K562 (cell line): ENCODE results near the gene HNMT. TPM values are rescaled to one million over a fixed set of nuclear protein-coding genes. Genes with fewer than 3 reads are reported as not detected.

Experiments
- ATAC-seq: fragments of 200-7000 bp; cut with Tn5 transposase; 3 replicates; pipeline ENCODE4 v1.9.1; 2020; ENCODE audit warnings: moderate library complexity
- BruUV-seq: library from RNA; stranded (reverse); fragments of 400-500 nt; replicated peaks from 2 replicates; lab custom pipeline; 2021; lab: Mats Ljungman, UMichigan
- CTCF ChIA-PET: fragments of 300-600 bp; formaldehyde crosslinking; extraction: SDS; loops from one replicate; lab custom pipeline; 2021; ENCODE audit warnings: low intra/inter-chr PET ratio; lab: Yijun Ruan, JAX
- POLR2A ChIA-PET: fragments of 300-600, 350-650 bp; sonication (Branson Sonifier 250); formaldehyde crosslinking; extraction: SDS; loops from one replicate; lab custom pipeline; 2021; ENCODE audit warnings: antibody characterized with exemption, inconsistent platforms; lab: Yijun Ruan, JAX
- DNase-seq, 4 experiments: peaks; one replicate each; pipeline versions ENCODE4 v3.0.0 to v3.0.0-alpha.2; 2011 to 2018; ENCODE audit warnings: low spot score in 3 of 4, mixed read lengths in 3 of 4; ENCODE audit errors: extremely low read depth in 1 of 4
- FAIRE-seq: peaks from 2 replicates; lab custom pipeline; 2011; peaks lifted over from hg19 to GRCh38; lab: Jason Lieb, UNC
- H2AFZ ChIP-seq: 2 replicates; pipeline ENCODE4 v1.6.0; 2011; ENCODE audit warnings: low read depth, low read length, control low read depth, inconsistent platforms
- H3K27ac ChIP-seq: fragments of 200-600 bp; 3 replicates; pipeline ENCODE4 v1.8.0; 2011; ENCODE audit warnings: low read depth, mild to moderate bottlenecking, control low read depth, inconsistent platforms, low read length, moderate library complexity, mixed read lengths; ENCODE audit errors: extremely low read depth
- H3K27me3 ChIP-seq, 2 experiments: fragments of 300-600 bp in 1 of 2; 2 replicates in 1 of 2; 3 replicates in 1 of 2; pipeline versions ENCODE4 v1.6.0 to v1.8.0; 2011; ENCODE audit warnings: inconsistent platforms in 2 of 2, low read length in 2 of 2, mild to moderate bottlenecking in 1 of 2, mixed read lengths in 1 of 2, moderate library complexity in 1 of 2; ENCODE audit not compliant: control insufficient read depth in 2 of 2, insufficient read depth in 2 of 2
- H3K36me3 ChIP-seq: fragments of 300-600 bp; 3 replicates; pipeline ENCODE4 v1.8.0; 2011; ENCODE audit warnings: mild to moderate bottlenecking, low read length, inconsistent platforms; ENCODE audit not compliant: control insufficient read depth, insufficient read depth
- H3K4me1 ChIP-seq, 2 experiments: fragments of 200-600 bp in 1 of 2; replicated peaks in 1 of 2; 2 replicates in 1 of 2; 3 replicates in 1 of 2; pipeline versions ENCODE4 v1.5.1 to v1.8.0; 2011; ENCODE audit warnings: inconsistent platforms in 2 of 2, low read length in 2 of 2, mild to moderate bottlenecking in 1 of 2, mixed read lengths in 1 of 2, moderate library complexity in 1 of 2; ENCODE audit not compliant: control insufficient read depth in 2 of 2, insufficient read depth in 2 of 2
- H3K4me2 ChIP-seq: 2 replicates; pipeline ENCODE4 v1.6.1; 2011; ENCODE audit warnings: low read length, control low read depth, inconsistent platforms, mixed read lengths; ENCODE audit not compliant: insufficient read depth
- H3K4me3 ChIP-seq: fragments of 200-600 bp; sonication (generic), shearing (Covaris generic); 2 replicates; pipeline ENCODE4 v1.5.1; 2016; ENCODE audit warnings: control low read depth, inconsistent platforms
- H3K79me2 ChIP-seq: fragments of 200-600 bp; 3 replicates; pipeline ENCODE4 v1.8.0; 2011; ENCODE audit warnings: low read length, inconsistent platforms; ENCODE audit not compliant: control insufficient read depth, insufficient read depth
- H3K9ac ChIP-seq, 2 experiments: 2 replicates each; pipeline versions ENCODE4 v1.6.0 to v1.6.1; 2011; ENCODE audit warnings: low read depth in 2 of 2, low read length in 2 of 2, control low read depth in 1 of 2, inconsistent platforms in 1 of 2, mild to moderate bottlenecking in 1 of 2, mixed read lengths in 1 of 2; ENCODE audit not compliant: insufficient read depth in 1 of 2
- H3K9me1 ChIP-seq: one replicate; pipeline ENCODE4 v1.6.0; 2011; ENCODE audit warnings: inconsistent platforms, mild to moderate bottlenecking, low read length, moderate library complexity; ENCODE audit not compliant: control insufficient read depth, insufficient read depth
- H3K9me3 ChIP-seq: replicated peaks from 2 replicates; pipeline ENCODE4 v1.5.1; 2011; ENCODE audit warnings: low read depth, low read length, inconsistent platforms; ENCODE audit not compliant: control insufficient read depth, insufficient read depth
- H4K20me1 ChIP-seq: replicated peaks from 2 replicates; pipeline ENCODE4 v1.6.1; 2011; ENCODE audit warnings: low read length, inconsistent platforms, mixed read lengths; ENCODE audit not compliant: control insufficient read depth, insufficient read depth
- CBX3 ChIP-seq, 2 experiments: IDR thresholded peaks; 1 replicate in 1 of 2; 2 replicates in 1 of 2; pipeline ENCODE4 v1.6.1; 2012; ENCODE audit warnings: inconsistent platforms in 2 of 2, low read length in 2 of 2, borderline replicate concordance in 1 of 2, control low read depth in 1 of 2
- CTBP1 ChIP-seq: fragments of 450-650 bp; IDR thresholded peaks from 2 replicates; pipeline ENCODE4 v1.6.1; 2016; ENCODE audit warnings: borderline replicate concordance
- KLF6 ChIP-seq: fragments of 250-450 bp; sonication (Bioruptor Pico); IDR thresholded peaks from 2 replicates; pipeline ENCODE4 v1.4.0; 2020; ENCODE audit warnings: mild to moderate bottlenecking, moderate library complexity, borderline replicate concordance
- SMAD4 ChIP-seq: fragments of 250-450 bp; sonication (Bioruptor Pico); conservative IDR thresholded peaks from 2 replicates; pipeline ENCODE4 v1.8.0; 2021; ENCODE audit warnings: inconsistent platforms, mild to moderate bottlenecking, moderate library complexity
- TFAM ChIP-seq: fragments of 250-450 bp; sonication (Bioruptor Pico); conservative IDR thresholded peaks from 2 replicates; pipeline ENCODE4 v1.5.0; 2021; ENCODE audit warnings: mild to moderate bottlenecking, moderate library complexity
- ZBTB17 ChIP-seq: fragments of 450-650 bp; formaldehyde crosslinking; IDR thresholded peaks from 2 replicates; pipeline ENCODE4 v1.4.0; 2020; ENCODE audit warnings: mild to moderate bottlenecking
- ZNF165 ChIP-seq: fragments of 250-450 bp; sonication (Bioruptor Pico); IDR thresholded peaks from 2 replicates; pipeline ENCODE4 v1.4.0; 2020; ENCODE audit warnings: borderline replicate concordance
- ZNF551 ChIP-seq: fragments of 250-450 bp; sonication (Bioruptor Pico); IDR thresholded peaks from 2 replicates; pipeline ENCODE4 v1.5.0; 2021; ENCODE audit warnings: mild to moderate bottlenecking, moderate library complexity
- WGBS: fragments of 100-300 bp; shearing (Covaris generic); methylation state at CpG from one replicate; pipeline ENCODE4 v1.1.6; 2016; ENCODE audit warnings: low coverage, mixed read lengths; ENCODE audit not compliant: insufficient coverage; ENCODE audit errors: missing lambda C conversion rate; 5-methylcytosine and 5-hydroxymethylcytosine counted together
- in situ Hi-C: fragments of 300-500 bp; cut with MboI; formaldehyde crosslinking; loops from 4 replicates; pipeline ENCODE4 v1.15.0; 2018; ENCODE audit warnings: inconsistent platforms, mixed read lengths
- intact Hi-C: fragments of 100-400 bp; cut with micrococcal nuclease; formaldehyde crosslinking; loops from 2 replicates; pipeline ENCODE4 v1.14.2; 2022
- polyA plus RNA-seq, 8 experiments: library from polyadenylated mRNA; depleted of rRNA in 4 of 8; stranded (reverse) in 5 of 8; unstranded in 3 of 8; fragments of >200 nt; fragmentation: Nextera tagmentation in 2 of 8; fragmentation: Illumina TruSeq in 1 of 8; extraction: Ambion mirVana in 2 of 8; extraction: Trizol in 1 of 8; gene quantifications; 2 replicates each; pipeline versions ENCODE4 v1.2.1 to v1.2.3, GENCODE V29; 2011 to 2014; ENCODE audit warnings: inconsistent platforms in 1 of 8, missing spikeins in 1 of 8
- total RNA-seq, 7 experiments: library from RNA; depleted of rRNA in 6 of 7; stranded (reverse); fragments of >200 nt in 6 of 7; fragmentation: Illumina TruSeq in 2 of 7; extraction: Trizol in 2 of 7; gene quantifications; 2 replicates each; pipeline versions ENCODE4 v1.2.1 to v1.2.3, GENCODE V29; 2011 to 2021; ENCODE audit warnings: low replicate concordance in 1 of 7
- TF ChIP-seq, protein P1 (sequence below): sonication (generic); formaldehyde crosslinking; IDR thresholded peaks from 2 replicates; pipeline ENCODE4 v1.8.1; 2022; ENCODE audit warnings: missing genetic modification reagents
- TF ChIP-seq, protein P2 (sequence below), 2 experiments: fragments of 450-650 bp in 1 of 2; sonication (generic) in 1 of 2; formaldehyde crosslinking in 1 of 2; IDR thresholded peaks; 2 replicates each; pipeline versions ENCODE4 v1.7.1 to v1.9.0; 2016 to 2022; ENCODE audit warnings: inconsistent platforms in 1 of 2, mild to moderate bottlenecking in 1 of 2, missing genetic modification reagents in 1 of 2

The HNMT gene
- total and polyA plus RNA-seq, 9 of the 15 experiments (the other 6 are each of a cell fraction or from before 2014, with no cell fraction given), result 3.1 to 10.9 (median 5.3) TPM

DNA sequence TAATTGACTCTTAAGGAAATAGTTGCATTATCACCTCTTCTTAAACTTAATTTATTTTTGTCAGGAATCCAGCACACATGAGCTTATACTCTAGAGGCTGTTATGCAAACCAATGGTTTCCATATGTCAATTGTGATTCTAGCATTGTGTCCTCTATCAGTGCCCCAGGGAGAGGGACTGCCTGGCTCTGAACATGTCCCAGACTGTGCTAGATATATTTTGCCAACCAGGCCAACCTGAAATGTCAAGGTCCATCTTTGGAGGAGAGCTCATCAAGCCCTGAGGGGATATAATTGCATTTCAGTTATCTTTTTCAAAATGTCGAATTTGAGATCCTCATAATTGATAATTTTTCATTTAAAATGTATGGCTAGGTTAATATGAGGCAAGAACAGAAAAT is 34.2 kb downstream of the HNMT start:
- Histone ChIP-seq H2AFZ (no peak overlapping the region), H3K9ac (no peak overlapping the region), H3K9me3 (no peaks in the 10 kb centered on the region), H3K79me2 (no peaks in the 10 kb centered on the region), H3K36me3 (no peaks in the 10 kb centered on the region), H4K20me1 (no peaks in the 10 kb centered on the region), H3K9me1 (no peaks in the 10 kb centered on the region), H3K27ac (no peak overlapping the region), H3K4me1 (no peaks in the 10 kb centered on the region), H3K4me2 (no peak overlapping the region), H3K4me3 (no peak overlapping the region), H3K27me3 (no peaks in the 10 kb centered on the region)
- no peak for TF ChIP-seq CTBP1
- TF ChIP-seq ZNF551 (CRISPR knock-in tag), result no peak
- TF ChIP-seq, protein P1, sequence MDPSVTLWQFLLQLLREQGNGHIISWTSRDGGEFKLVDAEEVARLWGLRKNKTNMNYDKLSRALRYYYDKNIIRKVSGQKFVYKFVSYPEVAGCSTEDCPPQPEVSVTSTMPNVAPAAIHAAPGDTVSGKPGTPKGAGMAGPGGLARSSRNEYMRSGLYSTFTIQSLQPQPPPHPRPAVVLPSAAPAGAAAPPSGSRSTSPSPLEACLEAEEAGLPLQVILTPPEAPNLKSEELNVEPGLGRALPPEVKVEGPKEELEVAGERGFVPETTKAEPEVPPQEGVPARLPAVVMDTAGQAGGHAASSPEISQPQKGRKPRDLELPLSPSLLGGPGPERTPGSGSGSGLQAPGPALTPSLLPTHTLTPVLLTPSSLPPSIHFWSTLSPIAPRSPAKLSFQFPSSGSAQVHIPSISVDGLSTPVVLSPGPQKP (CRISPR knock-in tag), result no peak
- TF ChIP-seq, protein P2, sequence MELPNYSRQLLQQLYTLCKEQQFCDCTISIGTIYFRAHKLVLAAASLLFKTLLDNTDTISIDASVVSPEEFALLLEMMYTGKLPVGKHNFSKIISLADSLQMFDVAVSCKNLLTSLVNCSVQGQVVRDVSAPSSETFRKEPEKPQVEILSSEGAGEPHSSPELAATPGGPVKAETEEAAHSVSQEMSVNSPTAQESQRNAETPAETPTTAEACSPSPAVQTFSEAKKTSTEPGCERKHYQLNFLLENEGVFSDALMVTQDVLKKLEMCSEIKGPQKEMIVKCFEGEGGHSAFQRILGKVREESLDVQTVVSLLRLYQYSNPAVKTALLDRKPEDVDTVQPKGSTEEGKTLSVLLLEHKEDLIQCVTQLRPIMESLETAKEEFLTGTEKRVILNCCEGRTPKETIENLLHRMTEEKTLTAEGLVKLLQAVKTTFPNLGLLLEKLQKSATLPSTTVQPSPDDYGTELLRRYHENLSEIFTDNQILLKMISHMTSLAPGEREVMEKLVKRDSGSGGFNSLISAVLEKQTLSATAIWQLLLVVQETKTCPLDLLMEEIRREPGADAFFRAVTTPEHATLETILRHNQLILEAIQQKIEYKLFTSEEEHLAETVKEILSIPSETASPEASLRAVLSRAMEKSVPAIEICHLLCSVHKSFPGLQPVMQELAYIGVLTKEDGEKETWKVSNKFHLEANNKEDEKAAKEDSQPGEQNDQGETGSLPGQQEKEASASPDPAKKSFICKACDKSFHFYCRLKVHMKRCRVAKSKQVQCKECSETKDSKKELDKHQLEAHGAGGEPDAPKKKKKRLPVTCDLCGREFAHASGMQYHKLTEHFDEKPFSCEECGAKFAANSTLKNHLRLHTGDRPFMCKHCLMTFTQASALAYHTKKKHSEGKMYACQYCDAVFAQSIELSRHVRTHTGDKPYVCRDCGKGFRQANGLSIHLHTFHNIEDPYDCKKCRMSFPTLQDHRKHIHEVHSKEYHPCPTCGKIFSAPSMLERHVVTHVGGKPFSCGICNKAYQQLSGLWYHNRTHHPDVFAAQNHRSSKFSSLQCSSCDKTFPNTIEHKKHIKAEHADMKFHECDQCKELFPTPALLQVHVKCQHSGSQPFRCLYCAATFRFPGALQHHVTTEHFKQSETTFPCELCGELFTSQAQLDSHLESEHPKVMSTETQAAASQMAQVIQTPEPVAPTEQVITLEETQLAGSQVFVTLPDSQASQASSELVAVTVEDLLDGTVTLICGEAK (IDR thresholded peaks at IDR 0.05), result no peak
- TF ChIP-seq, protein P2 (CRISPR knock-in tag; IDR thresholded peaks at IDR 0.05), result no peak
- no peak for TF ChIP-seq ZNF165 (CRISPR knock-in tag)
- no peak for TF ChIP-seq KLF6 (CRISPR knock-in tag)
- no peak for TF ChIP-seq TFAM (CRISPR knock-in tag)
- no peak for TF ChIP-seq ZBTB17 (CRISPR knock-in tag)
- TF ChIP-seq CBX3 (IDR thresholded peaks at IDR 0.05; ENCODE audit: borderline replicate concordance in 1 of 2, low read length in 2 of 2), result no peak
- no peak for TF ChIP-seq SMAD4 (CRISPR knock-in tag)
- in situ Hi-C loops (no loop called here), intact Hi-C loops (no loop called here)
- ChIA-PET POLR2A (interaction anchor here (1.1 kb wide), 1 partner anchor 11 kb away, joined by 3 read pairs; no protein-coding TSS in a partner anchor), CTCF (no interaction called here)
- no peak for ATAC-seq
- BruUV-seq, result no TSS peak
- DNase-seq, result no peak
- FAIRE-seq, result no peak
- WGBS, result 6% methylated on average over 1 of the region's 1 CpG
